Cardiac fibroblast (primary cell): ENCODE results near the gene AGO3.

ENCODE experiments used
- DNase-seq, 2 donors: peaks; one replicate each; pipeline versions ENCODE4 v3.0.0 to v3.0.0-alpha.2; 2010; ENCODE audit warnings: low read depth in 2 of 2
- H3K4me3 ChIP-seq, 2 donors: replicated peaks in 1 of 2; 1 replicate in 1 of 2; 2 replicates in 1 of 2; pipeline ENCODE4 v1.5.1; 2011; ENCODE audit warnings: low read depth in 2 of 2, low read length in 2 of 2, mild to moderate bottlenecking in 2 of 2, moderate library complexity in 1 of 2
- TF ChIP-seq, protein P1 (sequence below): IDR thresholded peaks from one replicate; pipeline ENCODE4 v1.5.1; 2011; ENCODE audit warnings: low read depth, mild to moderate bottlenecking, low read length, inconsistent platforms

Gene AGO3

DNA sequence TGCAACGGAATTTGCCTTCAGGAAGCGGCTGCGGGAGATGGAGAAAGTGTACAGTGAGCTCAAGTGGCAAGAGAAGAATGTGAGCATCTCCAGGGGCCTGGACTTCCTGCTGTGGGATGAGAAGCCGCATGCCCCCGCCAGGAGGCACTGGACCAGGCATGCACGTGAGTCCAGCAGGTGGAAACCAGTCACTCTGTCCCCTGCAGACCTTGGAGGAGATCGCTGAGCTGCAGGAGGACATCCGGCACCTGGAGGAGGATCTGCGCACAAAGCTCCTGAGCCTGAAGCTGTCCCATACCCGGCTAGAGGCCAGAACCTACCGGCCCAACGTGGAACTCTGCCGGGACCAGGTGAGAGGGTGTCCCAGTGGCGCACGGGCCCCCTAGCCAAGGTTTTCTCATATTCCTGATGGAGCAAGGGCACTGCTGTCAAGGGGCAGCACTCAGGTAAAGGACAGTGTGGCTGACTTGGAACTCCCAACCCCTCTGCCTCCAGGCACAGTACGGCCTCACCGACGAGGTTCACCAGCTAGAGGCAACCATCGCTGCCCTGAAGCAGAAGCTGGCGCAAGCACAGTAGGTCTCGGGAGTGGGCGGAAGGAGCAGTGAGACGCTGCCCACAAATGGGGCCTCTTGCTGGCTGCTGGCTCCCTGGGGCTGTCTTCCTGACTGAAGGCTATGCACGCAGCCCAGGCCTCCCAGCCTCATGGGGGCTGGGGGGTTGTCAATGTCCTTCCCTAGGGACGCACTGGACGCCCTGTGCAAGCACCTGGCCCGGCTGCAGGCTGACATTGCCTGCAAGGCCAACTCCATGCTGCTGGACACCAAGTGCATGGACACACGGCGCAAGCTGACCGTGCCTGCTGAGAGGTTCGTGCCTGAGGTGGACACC, 156.6 kb downstream of the AGO3 start:
- H3K4me3 ChIP-seq: no peak overlapping the region
- TF ChIP-seq, protein P1, sequence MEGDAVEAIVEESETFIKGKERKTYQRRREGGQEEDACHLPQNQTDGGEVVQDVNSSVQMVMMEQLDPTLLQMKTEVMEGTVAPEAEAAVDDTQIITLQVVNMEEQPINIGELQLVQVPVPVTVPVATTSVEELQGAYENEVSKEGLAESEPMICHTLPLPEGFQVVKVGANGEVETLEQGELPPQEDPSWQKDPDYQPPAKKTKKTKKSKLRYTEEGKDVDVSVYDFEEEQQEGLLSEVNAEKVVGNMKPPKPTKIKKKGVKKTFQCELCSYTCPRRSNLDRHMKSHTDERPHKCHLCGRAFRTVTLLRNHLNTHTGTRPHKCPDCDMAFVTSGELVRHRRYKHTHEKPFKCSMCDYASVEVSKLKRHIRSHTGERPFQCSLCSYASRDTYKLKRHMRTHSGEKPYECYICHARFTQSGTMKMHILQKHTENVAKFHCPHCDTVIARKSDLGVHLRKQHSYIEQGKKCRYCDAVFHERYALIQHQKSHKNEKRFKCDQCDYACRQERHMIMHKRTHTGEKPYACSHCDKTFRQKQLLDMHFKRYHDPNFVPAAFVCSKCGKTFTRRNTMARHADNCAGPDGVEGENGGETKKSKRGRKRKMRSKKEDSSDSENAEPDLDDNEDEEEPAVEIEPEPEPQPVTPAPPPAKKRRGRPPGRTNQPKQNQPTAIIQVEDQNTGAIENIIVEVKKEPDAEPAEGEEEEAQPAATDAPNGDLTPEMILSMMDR: peak; percentile 0
- DNase-seq: no peak

DNA sequence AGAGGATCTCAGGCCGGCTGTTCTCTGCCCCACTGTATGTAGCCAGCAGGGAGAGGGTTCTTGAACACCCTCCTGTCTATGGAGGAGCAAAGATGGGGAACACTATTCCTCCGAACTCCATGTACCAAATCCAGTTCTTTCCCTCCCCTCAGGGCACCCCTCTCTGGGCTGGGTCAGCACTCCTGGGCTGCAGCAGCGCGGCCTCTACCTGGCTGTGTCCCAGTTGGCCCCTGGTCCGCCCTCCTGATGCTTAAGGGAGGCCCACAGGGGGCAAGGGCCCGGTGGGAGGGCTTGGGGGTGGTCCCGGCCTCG, 157.3 kb downstream of the AGO3 start:
- TF ChIP-seq, protein P1: no peak
- no peak for DNase-seq
- H3K4me3 ChIP-seq: peak overlapping the region; percentile 45 to 97

DNA sequence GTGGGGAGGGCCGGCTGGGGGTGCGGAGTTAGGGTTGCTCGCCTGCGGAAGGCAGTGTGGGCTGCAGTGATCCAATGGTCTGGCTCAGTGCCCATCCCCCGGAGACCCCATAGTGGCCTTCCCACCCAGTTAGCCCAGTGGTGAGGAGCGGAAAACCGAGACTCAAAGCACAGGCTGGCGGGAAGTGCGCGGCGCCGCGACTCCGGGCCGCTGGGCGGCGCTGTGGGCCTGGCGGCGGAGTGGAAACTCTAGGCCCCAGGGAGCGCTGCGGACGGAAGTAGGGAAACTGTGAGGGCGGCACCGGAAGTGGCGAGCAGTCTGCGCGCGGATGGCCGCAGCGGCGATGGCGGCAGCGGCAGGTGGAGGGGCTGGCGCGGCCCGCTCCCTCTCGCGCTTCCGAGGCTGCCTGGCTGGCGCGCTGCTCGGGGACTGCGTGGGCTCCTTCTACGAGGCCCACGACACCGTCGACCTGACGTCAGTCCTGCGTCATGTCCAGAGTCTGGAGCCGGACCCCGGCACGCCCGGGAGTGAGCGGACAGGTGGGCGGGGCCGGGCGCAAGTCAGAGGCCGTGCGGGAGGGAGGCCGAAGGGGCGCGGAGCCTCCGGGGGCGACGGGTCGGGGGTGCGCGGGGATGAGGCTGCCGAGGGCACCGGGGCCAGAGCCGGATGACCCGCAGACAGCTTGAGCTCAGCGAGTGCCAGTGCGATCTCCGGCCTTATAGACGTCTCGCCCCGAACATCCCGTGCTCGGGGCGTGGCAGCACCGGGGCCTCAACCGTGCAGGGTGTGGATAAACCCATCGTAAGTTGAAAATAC, 157.9 kb downstream of the AGO3 start, which contains the start of gene ADPRS:
Gene ADPRS, plus strand, starts transcription at position 316 of the 816 bp plus-strand sequence. Its CDS starts 13 bp downstream, at position 329.
- peak; percentile 90 to 93 for DNase-seq
- peak within 1 kb of the TSS; percentile 88 to 97 for H3K4me3 ChIP-seq
- TF ChIP-seq, protein P1: peak; percentile 66

DNA sequence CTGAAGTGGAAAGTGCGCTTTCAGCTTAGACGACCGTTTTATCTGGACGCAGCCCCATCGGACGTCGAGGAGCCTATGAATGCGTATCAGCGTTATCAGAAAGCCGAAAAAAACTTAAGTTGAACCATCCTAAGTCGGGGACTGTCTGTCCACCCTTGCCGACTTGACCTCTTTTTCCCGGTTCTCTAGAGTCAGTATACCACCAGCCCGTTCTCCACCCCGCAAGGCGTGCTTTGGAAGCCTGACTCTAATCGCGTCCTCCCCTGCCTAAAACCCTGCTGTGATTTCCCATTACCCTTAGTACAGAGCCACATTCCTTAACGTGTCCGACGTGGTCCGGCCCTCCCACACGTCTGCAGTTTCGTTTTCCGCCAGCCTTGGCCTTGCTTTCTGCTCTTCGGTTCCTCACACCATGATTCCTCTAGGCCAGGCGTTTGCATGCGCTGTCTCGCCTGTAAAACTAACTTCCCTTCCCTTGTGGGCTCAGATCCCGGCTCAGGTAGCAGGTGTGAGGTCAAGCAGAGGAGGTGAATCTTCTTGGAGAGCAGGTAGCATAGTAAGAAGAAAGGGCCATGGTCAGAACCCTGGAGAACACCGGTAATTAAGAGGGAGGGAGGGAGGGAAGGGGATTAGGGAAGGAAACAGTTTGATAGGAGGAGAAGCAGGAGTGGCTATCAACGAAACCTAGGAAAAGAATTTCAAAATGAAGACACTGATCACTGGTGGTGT, 158.7 kb downstream of the AGO3 start:
- peak; percentile 52 to 62 for DNase-seq
- TF ChIP-seq, protein P1: no peak
- H3K4me3 ChIP-seq: peak overlapping the region; percentile 88 to 97

DNA sequence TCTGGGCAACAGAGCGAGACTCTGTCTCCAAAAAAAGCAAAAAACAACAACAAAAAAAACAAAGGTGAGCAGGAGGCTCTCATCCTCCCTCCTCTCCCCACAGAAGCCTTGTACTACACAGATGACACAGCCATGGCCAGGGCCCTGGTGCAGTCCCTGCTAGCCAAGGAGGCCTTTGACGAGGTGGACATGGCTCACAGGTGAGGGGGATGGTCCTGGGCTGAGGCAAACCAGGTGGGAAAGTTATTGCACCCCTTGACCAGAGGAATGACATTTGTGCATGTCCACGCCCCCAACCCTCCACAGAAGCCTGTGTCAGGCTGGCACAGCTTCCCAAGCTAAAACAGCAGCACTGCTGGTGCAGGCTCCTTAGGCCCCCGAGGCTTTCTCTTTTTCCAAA, 160.2 kb downstream of the AGO3 start:
- H3K4me3 ChIP-seq: no peak overlapping the region
- no peak for DNase-seq
- TF ChIP-seq, protein P1: no peak

DNA sequence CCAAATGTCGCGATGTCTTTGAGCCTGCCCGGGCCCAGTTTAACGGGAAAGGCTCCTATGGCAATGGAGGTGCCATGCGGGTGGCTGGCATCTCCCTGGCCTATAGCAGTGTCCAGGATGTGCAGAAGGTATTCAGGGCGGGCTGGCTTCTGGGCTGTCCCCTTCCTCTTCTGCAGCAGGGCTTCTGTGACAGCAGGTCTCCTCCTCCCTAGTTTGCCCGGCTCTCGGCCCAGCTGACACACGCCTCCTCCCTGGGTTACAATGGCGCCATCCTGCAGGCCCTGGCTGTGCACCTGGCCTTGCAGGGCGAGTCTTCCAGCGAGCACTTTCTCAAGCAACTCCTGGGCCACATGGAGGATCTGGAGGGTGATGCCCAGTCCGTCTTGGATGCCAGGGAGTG, 160.8 kb downstream of the AGO3 start:
- H3K4me3 ChIP-seq: no peak overlapping the region
- TF ChIP-seq, protein P1: no peak
- no peak for DNase-seq
